Endothelial cell (in vitro differentiated cells): ENCODE results near the gene FRMD6. TPM values are rescaled to one million over a fixed set of nuclear protein-coding genes. Genes with fewer than 3 reads are reported as not detected.
A peak's percentile ranks its signal among the peaks of the same experiment; 100 is the strongest.
"Not testable (repeated sequence)": the region's sequence is repeated elsewhere in the genome, so short reads cannot be mapped to it uniquely, and the experiment has no call there.

ENCODE experiments used
- DNase-seq: peaks from one replicate; pipeline ENCODE4 v3.0.0; 2021; ENCODE audit warnings: low spot score
- H3K27ac Mint-ChIP-seq: one replicate; pipeline ENCODE4 v1.8.0; 2021; ENCODE audit warnings: mixed read lengths, inconsistent platforms; ENCODE audit not compliant: unreplicated experiment
- H3K27me3 Mint-ChIP-seq: one replicate; pipeline ENCODE4 v1.8.0; 2021; ENCODE audit warnings: mild to moderate bottlenecking, moderate library complexity, mixed read lengths, inconsistent platforms; ENCODE audit not compliant: unreplicated experiment
- H3K36me3 Mint-ChIP-seq: one replicate; pipeline ENCODE4 v1.8.0; 2021; ENCODE audit warnings: mild to moderate bottlenecking, low read depth, mixed read lengths, inconsistent platforms; ENCODE audit not compliant: unreplicated experiment
- H3K4me1 Mint-ChIP-seq: one replicate; pipeline ENCODE4 v1.8.0; 2021; ENCODE audit warnings: mild to moderate bottlenecking, mixed read lengths, inconsistent platforms; ENCODE audit not compliant: unreplicated experiment
- H3K4me3 Mint-ChIP-seq: one replicate; pipeline ENCODE4 v1.8.0; 2021; ENCODE audit warnings: mild to moderate bottlenecking, mixed read lengths, inconsistent platforms; ENCODE audit not compliant: unreplicated experiment
- H3K9me3 Mint-ChIP-seq: one replicate; pipeline ENCODE4 v1.8.0; 2021; ENCODE audit warnings: mixed read lengths, inconsistent platforms; ENCODE audit not compliant: unreplicated experiment
- CTCF ChIP-seq: fragments of 200-600 bp; sonication (generic); IDR thresholded peaks from one replicate; pipeline ENCODE4 v1.5.0; 2021; ENCODE audit warnings: antibody characterized with exemption; ENCODE audit not compliant: unreplicated experiment
- total RNA-seq: library from RNA; stranded (reverse); fragmentation: NEBNext Ultra II Directional; extraction: Animal tissue kit (Norgen Biotek cat#: 25700); gene quantifications from one replicate; pipeline ENCODE4 v1.2.1, GENCODE V29; 2021; ENCODE audit not compliant: unreplicated experiment

Gene FRMD6
- total RNA-seq, 1 donor from 2014 or later = 45.3 TPM

DNA sequence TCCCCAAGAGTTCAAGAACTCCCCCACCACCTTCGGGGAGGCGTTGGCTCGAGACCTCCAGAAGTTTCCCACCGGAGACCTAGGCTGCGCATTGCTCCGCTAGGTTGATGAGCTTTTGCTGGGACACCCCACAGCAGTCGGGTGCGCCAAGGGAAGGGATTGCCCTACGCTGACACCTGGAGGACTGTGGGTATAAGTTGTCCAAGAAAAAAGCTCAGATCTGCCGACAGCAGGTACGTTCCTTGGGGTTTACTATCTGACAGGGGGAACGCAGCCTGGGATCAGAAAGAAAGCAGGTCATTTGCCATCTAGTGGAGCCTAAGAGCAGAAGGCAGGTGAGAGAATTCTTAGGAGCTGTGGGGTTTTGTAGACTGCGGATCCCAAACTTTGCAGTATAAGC lies 98.8 kb downstream of the FRMD6 start:
- DNase-seq = peak; percentile 24

GRCh38 chr14:51751611-51752345 lies 100.1 kb downstream of the FRMD6 start:
- not testable (repeated sequence) for H3K4me3 Mint-ChIP-seq, H3K9me3 Mint-ChIP-seq, H3K36me3 Mint-ChIP-seq, H3K27ac Mint-ChIP-seq, H3K27me3 Mint-ChIP-seq, H3K4me1 Mint-ChIP-seq, DNase-seq

More for the DNA sequence above, 98.8 kb downstream of the FRMD6 start:
- Mint-ChIP-seq H3K27me3 (no peaks in the 10 kb centered on the region), H3K27ac (no peak overlapping the region), H3K9me3 (no peaks in the 10 kb centered on the region), H3K4me1 (no peaks in the 10 kb centered on the region), H3K4me3 (no peak overlapping the region), H3K36me3 (no peaks in the 10 kb centered on the region)
- TF ChIP-seq CTCF = no peak

DNA sequence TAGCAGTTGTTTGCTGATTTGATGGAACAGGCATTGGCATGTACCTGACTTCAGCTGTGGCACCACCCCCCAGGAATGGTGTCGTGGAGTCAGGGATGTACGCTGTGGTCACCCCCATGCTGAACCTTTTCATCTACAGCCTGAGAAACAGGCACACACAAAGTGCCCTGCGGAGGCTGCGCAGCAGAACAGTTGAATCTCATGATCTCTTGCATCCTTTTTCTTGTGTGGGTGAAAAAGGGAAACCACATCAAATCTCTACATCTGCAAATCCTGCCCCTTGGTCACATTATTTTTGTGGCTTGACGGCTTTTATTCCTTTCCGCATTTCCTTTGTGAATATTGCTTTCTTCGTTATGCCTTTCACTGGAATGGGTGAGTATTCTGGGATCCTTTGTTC lies 106.0 kb downstream of the FRMD6 start:
- H3K4me3 Mint-ChIP-seq, DNase-seq, H3K4me1 Mint-ChIP-seq, H3K36me3 Mint-ChIP-seq, H3K27me3 Mint-ChIP-seq, H3K27ac Mint-ChIP-seq, H3K9me3 Mint-ChIP-seq: not testable (repeated sequence)

GRCh38 chr14:51759950-51760349 lies 108.2 kb downstream of the FRMD6 start:
- H3K27me3 Mint-ChIP-seq = no peaks in the 10 kb centered on the region
- no peaks in the 10 kb centered on the region for H3K4me1 Mint-ChIP-seq
- H3K4me3 Mint-ChIP-seq = no peak overlapping the region
- H3K27ac Mint-ChIP-seq = no peak overlapping the region
- no peaks in the 10 kb centered on the region for H3K9me3 Mint-ChIP-seq
- DNase-seq = no peak
- TF ChIP-seq CTCF = no peak
- no peaks in the 10 kb centered on the region for H3K36me3 Mint-ChIP-seq

- not testable (repeated sequence) for H3K9me3 Mint-ChIP-seq, H3K4me3 Mint-ChIP-seq, H3K27me3 Mint-ChIP-seq, DNase-seq, H3K36me3 Mint-ChIP-seq, H3K27ac Mint-ChIP-seq, H3K4me1 Mint-ChIP-seq
Measured at GRCh38 chr14:51765726-51766125, 114.0 kb downstream of the FRMD6 start.

GRCh38 chr14:51766586-51766985 lies 114.9 kb downstream of the FRMD6 start:
- DNase-seq, H3K4me3 Mint-ChIP-seq, H3K4me1 Mint-ChIP-seq, H3K9me3 Mint-ChIP-seq, H3K36me3 Mint-ChIP-seq, H3K27me3 Mint-ChIP-seq, H3K27ac Mint-ChIP-seq: not testable (repeated sequence)

- not testable (repeated sequence) for H3K36me3 Mint-ChIP-seq, H3K27me3 Mint-ChIP-seq, H3K27ac Mint-ChIP-seq, H3K4me1 Mint-ChIP-seq, H3K9me3 Mint-ChIP-seq, DNase-seq, H3K4me3 Mint-ChIP-seq
Measured at GRCh38 chr14:51769261-51769660, 117.6 kb downstream of the FRMD6 start.
